ENCODE data around the gene FBXW5.

The FBXW5 gene

GRCh38 chr9:136949817-136950655, 5.5 kb upstream of the FBXW5 start:
- Histone ChIP-seq H3K36me3 (ENCODE audit: insufficient read depth, low read length) (no peaks in the 10 kb centered on the region), H3K27ac (peak overlapping the region; percentile 81), H3K9me3 (ENCODE audit: low read depth, low read length) (no peaks in the 10 kb centered on the region), H3K9ac (ENCODE audit: insufficient read length) (peak overlapping the region; percentile 81), H3K4me3 (peak overlapping the region; percentile 94)
- peak; percentile 20 for DNase-seq (ENCODE audit: low read depth, low spot score)
- no peak for TF ChIP-seq FOXP2 (optimal IDR thresholded peaks at IDR 0.05; ENCODE audit: control extremely low read depth, extremely low read length, insufficient read depth)
- no peak for TF ChIP-seq EZH2 (IDR thresholded peaks at IDR 0.05)
- TF ChIP-seq POLR2AphosphoS5 (IDR thresholded peaks at IDR 0.05; ENCODE audit: borderline replicate concordance, low read depth, low read length): peak; percentile 93

GRCh38 chr9:136949239-136949816, 4.8 kb upstream of the FBXW5 start:
- no peaks in the 10 kb centered on the region for H3K36me3 ChIP-seq (ENCODE audit: insufficient read depth, low read length)
- no peak overlapping the region for H3K27ac ChIP-seq
- H3K9me3 ChIP-seq (ENCODE audit: low read depth, low read length): no peaks in the 10 kb centered on the region
- TF ChIP-seq EZH2 (IDR thresholded peaks at IDR 0.05): no peak
- no peak for TF ChIP-seq FOXP2 (optimal IDR thresholded peaks at IDR 0.05; ENCODE audit: control extremely low read depth, extremely low read length, insufficient read depth)
- no peak for TF ChIP-seq POLR2AphosphoS5 (IDR thresholded peaks at IDR 0.05; ENCODE audit: borderline replicate concordance, low read depth, low read length)
- H3K9ac ChIP-seq (ENCODE audit: insufficient read length): peak overlapping the region; percentile 55
- peak overlapping the region; percentile 94 for H3K4me3 ChIP-seq
- no peak for DNase-seq (ENCODE audit: low read depth, low spot score)

- TF ChIP-seq EZH2 (IDR thresholded peaks at IDR 0.05): no peak
- no peak for TF ChIP-seq POLR2AphosphoS5 (IDR thresholded peaks at IDR 0.05; ENCODE audit: borderline replicate concordance, low read depth, low read length)
- no peak for TF ChIP-seq FOXP2 (optimal IDR thresholded peaks at IDR 0.05; ENCODE audit: control extremely low read depth, extremely low read length, insufficient read depth)
- no peak overlapping the region for H3K4me3 ChIP-seq
- no peaks in the 10 kb centered on the region for H3K9me3 ChIP-seq (ENCODE audit: low read depth, low read length)
- H3K36me3 ChIP-seq (ENCODE audit: insufficient read depth, low read length): no peaks in the 10 kb centered on the region; the same call in 1 of the 2 replicates
- H3K27ac ChIP-seq: no peak overlapping the region
- no peak overlapping the region for H3K9ac ChIP-seq (ENCODE audit: insufficient read length)
- no peak for DNase-seq (ENCODE audit: low read depth, low spot score)
Observed at GRCh38 chr9:136947955-136948510, 3.5 kb upstream of the FBXW5 start.

- no peak overlapping the region for H3K27ac ChIP-seq
- no peak overlapping the region for H3K4me3 ChIP-seq
- no peaks in the 10 kb centered on the region for H3K9me3 ChIP-seq (ENCODE audit: low read depth, low read length)
- no peak for TF ChIP-seq FOXP2 (optimal IDR thresholded peaks at IDR 0.05; ENCODE audit: control extremely low read depth, extremely low read length, insufficient read depth)
- TF ChIP-seq POLR2AphosphoS5 (IDR thresholded peaks at IDR 0.05; ENCODE audit: borderline replicate concordance, low read depth, low read length): no peak
- TF ChIP-seq EZH2 (IDR thresholded peaks at IDR 0.05): no peak
- H3K36me3 ChIP-seq (ENCODE audit: insufficient read depth, low read length): peaks cover 5% of the 10 kb centered on the region; the same call in 1 of the 2 replicates
- no peak overlapping the region for H3K9ac ChIP-seq (ENCODE audit: insufficient read length)
- no peak for DNase-seq (ENCODE audit: low read depth, low spot score)
Observed at GRCh38 chr9:136947028-136947891, 2.7 kb upstream of the FBXW5 start.

GRCh38 chr9:136946228-136947027, 1.9 kb upstream of the FBXW5 start:
- no peak for DNase-seq (ENCODE audit: low read depth, low spot score)
- Histone ChIP-seq H3K9me3 (ENCODE audit: low read depth, low read length) (no peaks in the 10 kb centered on the region), H3K4me3 (no peak overlapping the region), H3K9ac (ENCODE audit: insufficient read length) (no peak overlapping the region), H3K27ac (no peak overlapping the region), H3K36me3 (ENCODE audit: insufficient read depth, low read length) (peaks cover 13% of the 10 kb centered on the region; the same call in 1 of the 2 replicates)
- TF ChIP-seq POLR2AphosphoS5 (IDR thresholded peaks at IDR 0.05; ENCODE audit: borderline replicate concordance, low read depth, low read length): no peak
- TF ChIP-seq FOXP2 (optimal IDR thresholded peaks at IDR 0.05; ENCODE audit: control extremely low read depth, extremely low read length, insufficient read depth): no peak
- TF ChIP-seq EZH2 (IDR thresholded peaks at IDR 0.05): no peak

GRCh38 chr9:136945333-136946227, 1.0 kb upstream of the FBXW5 start:
- TF ChIP-seq POLR2AphosphoS5 (IDR thresholded peaks at IDR 0.05; ENCODE audit: borderline replicate concordance, low read depth, low read length) (no peak), FOXP2 (optimal IDR thresholded peaks at IDR 0.05; ENCODE audit: control extremely low read depth, extremely low read length, insufficient read depth) (no peak)
- Histone ChIP-seq H3K27ac (no peak overlapping the region), H3K9ac (ENCODE audit: insufficient read length) (no peak overlapping the region), H3K4me3 (no peak overlapping the region), H3K36me3 (ENCODE audit: insufficient read depth, low read length) (peaks cover 21% of the 10 kb centered on the region; the same call in 1 of the 2 replicates), H3K9me3 (ENCODE audit: low read depth, low read length) (no peaks in the 10 kb centered on the region)
- DNase-seq (ENCODE audit: low read depth, low spot score): no peak

GRCh38 chr9:136944212-136944518, 373 bp downstream of the FBXW5 start:
- no peaks in the 10 kb centered on the region for H3K9me3 ChIP-seq (ENCODE audit: low read depth, low read length)
- peak overlapping the region; percentile 88 for H3K4me3 ChIP-seq
- H3K27ac ChIP-seq: no peak overlapping the region
- peaks cover 30% of the 10 kb centered on the region; the same call in 1 of the 2 replicates for H3K36me3 ChIP-seq (ENCODE audit: insufficient read depth, low read length)
- peak overlapping the region; percentile 86 for H3K9ac ChIP-seq (ENCODE audit: insufficient read length)
- DNase-seq (ENCODE audit: low read depth, low spot score): no peak
- TF ChIP-seq FOXP2 (optimal IDR thresholded peaks at IDR 0.05; ENCODE audit: control extremely low read depth, extremely low read length, insufficient read depth): no peak

Data from SK-N-MC (cell line).